ENCODE data around the gene ZDHHC11B. TPM values are rescaled to one million over a fixed set of nuclear protein-coding genes. Genes with fewer than 3 reads are reported as not detected.

ZDHHC11B gene
- total RNA-seq, 3 donors from 2014 or later (not counting 1 experiment from before 2014, with no cell fraction given): 0.85 to 7.3 (median 2.2) TPM

GRCh38 chr5:660491-661030 is 124.0 kb downstream of the ZDHHC11B start:
- intact Hi-C loops (cut with micrococcal nuclease): no loop called here
- H3K4me3 Mint-ChIP-seq: no peak overlapping the region

More at GRCh38 chr5:660491-661030, 124.0 kb downstream of the ZDHHC11B start:
- DNase-seq (no peak), ATAC-seq (no peak)
- Mint-ChIP-seq H3K4me1 (no peaks in the 10 kb centered on the region), H3K27me3 (ENCODE audit: low read depth in 2 of 2) (no peaks in the 10 kb centered on the region), H3K27ac (no peak overlapping the region), H3K36me3 (peaks cover 7% of the 10 kb centered on the region), H3K9me3 (no peaks in the 10 kb centered on the region)
- Histone ChIP-seq H3K27me3 (ENCODE audit: control insufficient read depth, insufficient read depth, low read length) (no peaks in the 10 kb centered on the region), H3K27ac (ENCODE audit: low read length) (no peak overlapping the region), H3K9me3 (ENCODE audit: control insufficient read depth, insufficient read depth, low read length) (no peaks in the 10 kb centered on the region), H3K4me1 (ENCODE audit: control insufficient read depth, insufficient read depth, low read length) (no peaks in the 10 kb centered on the region), H3K36me3 (ENCODE audit: control insufficient read depth, insufficient read depth, low read length) (peaks cover 9% of the 10 kb centered on the region), H3K4me3 (ENCODE audit: low read length) (no peak overlapping the region)
- TF ChIP-seq CTCF (IDR thresholded peaks at IDR 0.05): no peak
- WGBS (ENCODE audit: insufficient coverage): 99% methylated on average over 7 of the region's 11 CpGs

Other genes with a start within 250 kb of the ZDHHC11B start
- 10 to 100 TPM; 12.2 to 15.1 (median 12.3) TPM for gene CEP72, start 172.4 kb downstream of the ZDHHC11B start, total RNA-seq
- gene TPPP, start 91.4 kb downstream of the ZDHHC11B start, total RNA-seq: 1 to 10 TPM in 2 of 3 donors, under 1 TPM in 1; 0.24 to 1.3 (median 1.2) TPM
- 1 to 10 TPM; 2.2 to 7.0 (median 5.0) TPM for gene ZDHHC11, start 66.3 kb upstream of the ZDHHC11B start, total RNA-seq
- 10 to 100 TPM; 59.7 to 80.0 (median 76.0) TPM for gene BRD9, start 108.1 kb upstream of the ZDHHC11B start, total RNA-seq
- gene TRIP13, start 108.2 kb upstream of the ZDHHC11B start, total RNA-seq: under 1 TPM; 0.45 to 0.57 (median 0.56) TPM
- gene NKD2, start 224.1 kb upstream of the ZDHHC11B start, total RNA-seq: not detected

Measured in natural killer cell (primary cell).